GM21737 (cell line): ENCODE data around the gene CFAP161.

ENCODE experiments used
- ATAC-seq: cut with Tn5 transposase; IDR thresholded peaks from one replicate; pipeline ENCODE4 v1.9.1; 2021; ENCODE audit warnings: mild to moderate bottlenecking, moderate library complexity; ENCODE audit not compliant: unreplicated experiment

The CFAP161 gene

GRCh38 chr15:81182031-81182755 is 48.1 kb downstream of the CFAP161 start:
- ATAC-seq: no peak

- ATAC-seq: no peak
Measured at GRCh38 chr15:81182756-81183438, 48.8 kb downstream of the CFAP161 start.

- ATAC-seq: no peak
Measured at GRCh38 chr15:81183439-81183775, 49.3 kb downstream of the CFAP161 start.

- ATAC-seq: no peak
Measured at GRCh38 chr15:81184188-81184587, 50.1 kb downstream of the CFAP161 start.

- ATAC-seq: no peak
Measured at GRCh38 chr15:81185631-81186295, 51.7 kb downstream of the CFAP161 start.

- no peak for ATAC-seq
Measured at GRCh38 chr15:81188354-81188753, 54.3 kb downstream of the CFAP161 start.

GRCh38 chr15:81189583-81190283 is 55.7 kb downstream of the CFAP161 start:
- ATAC-seq: no peak

GRCh38 chr15:81190922-81191507 is 56.9 kb downstream of the CFAP161 start:
- no peak for ATAC-seq

GRCh38 chr15:81191701-81192100 is 57.6 kb downstream of the CFAP161 start:
- ATAC-seq: no peak

GRCh38 chr15:81194723-81195122 is 60.7 kb downstream of the CFAP161 start:
- no peak for ATAC-seq

- ATAC-seq: no peak
Measured at GRCh38 chr15:81195339-81195864, 61.3 kb downstream of the CFAP161 start.

- ATAC-seq: no peak
Measured at GRCh38 chr15:81196576-81197254, 62.6 kb downstream of the CFAP161 start, which contains the start of gene IL16. Gene IL16, plus strand, starts transcription at chr15:81196879. Its CDS starts 28,521 bp downstream, at chr15:81225400.

- no peak for ATAC-seq
Measured at GRCh38 chr15:81197255-81197630, 63.2 kb downstream of the CFAP161 start.

GRCh38 chr15:81197688-81198281 is 63.7 kb downstream of the CFAP161 start:
- ATAC-seq: no peak
